Liver (tissue), 9 donors: ENCODE results near the gene LRRC46. TPM values are rescaled to one million over a fixed set of nuclear protein-coding genes. Genes with fewer than 3 reads are reported as not detected.

Source experiments
- DNase-seq: peaks from one replicate; pipeline ENCODE4 v3.0.0-alpha.2; 2017; ENCODE audit warnings: low spot score
- H3K27ac ChIP-seq, 2 donors: one replicate each; pipeline ENCODE4 v1.7.0; 2013; ENCODE audit warnings: inconsistent platforms in 2 of 2, low read length in 2 of 2, control low read depth in 1 of 2, low read depth in 1 of 2, mild to moderate bottlenecking in 1 of 2
- H3K27me3 ChIP-seq, 4 donors: one replicate each; pipeline versions ENCODE4 v1.6.1 to v1.7.0; 2013; ENCODE audit warnings: low read length in 3 of 4, inconsistent platforms in 1 of 4, mild to moderate bottlenecking in 1 of 4, moderate library complexity in 1 of 4; ENCODE audit not compliant: control insufficient read depth in 4 of 4, insufficient read depth in 4 of 4
- H3K36me3 ChIP-seq, 4 donors: one replicate each; pipeline versions ENCODE4 v1.6.1 to v1.7.0; 2013; ENCODE audit warnings: low read length in 3 of 4, mild to moderate bottlenecking in 3 of 4, low read depth in 1 of 4, moderate library complexity in 1 of 4; ENCODE audit not compliant: control insufficient read depth in 4 of 4, insufficient read depth in 3 of 4
- H3K4me1 ChIP-seq, 4 donors: one replicate each; pipeline versions ENCODE4 v1.6.1 to v1.7.0; 2013; ENCODE audit warnings: low read length in 3 of 4, mild to moderate bottlenecking in 3 of 4, moderate library complexity in 1 of 4; ENCODE audit not compliant: control insufficient read depth in 4 of 4, insufficient read depth in 4 of 4
- H3K4me3 ChIP-seq, 3 donors: one replicate each; pipeline versions ENCODE4 v1.6.1 to v1.7.0; 2013; ENCODE audit warnings: low read length in 3 of 3, control low read depth in 1 of 3, low read depth in 1 of 3, mild to moderate bottlenecking in 1 of 3
- H3K9ac ChIP-seq, 2 donors: one replicate each; pipeline ENCODE4 v1.7.0; 2013; ENCODE audit warnings: low read length in 2 of 2, mild to moderate bottlenecking in 2 of 2, moderate library complexity in 2 of 2, control low read depth in 1 of 2, low read depth in 1 of 2
- H3K9me3 ChIP-seq, 4 donors: one replicate each; pipeline versions ENCODE4 v1.6.1 to v1.7.0; 2013; ENCODE audit warnings: low read length in 3 of 4; ENCODE audit not compliant: control insufficient read depth in 4 of 4
- ATF3 ChIP-seq: IDR thresholded peaks from 2 replicates; pipeline ENCODE4 v1.6.1; 2016; ENCODE audit warnings: antibody characterized with exemption
- CTCF ChIP-seq: fragments of 150-350 bp; IDR thresholded peaks from 2 replicates; pipeline ENCODE4 v1.5.1; 2017; ENCODE audit warnings: improper control_type of control experiment, low read depth, low read length; ENCODE audit not compliant: missing input control
- EGR1 ChIP-seq, 2 donors: IDR thresholded peaks; 2 replicates each; pipeline ENCODE4 v1.6.1; 2016 to 2018; ENCODE audit warnings: antibody characterized with exemption in 2 of 2, low read depth in 2 of 2
- FOXA2 ChIP-seq: IDR thresholded peaks from 2 replicates; pipeline ENCODE4 v1.6.1; 2016; ENCODE audit warnings: antibody characterized with exemption
- GABPA ChIP-seq, 2 donors: IDR thresholded peaks in 1 of 2; conservative IDR thresholded peaks in 1 of 2; 2 replicates each; pipeline ENCODE4 v1.6.1; 2016; ENCODE audit warnings: antibody characterized with exemption in 2 of 2, mild to moderate bottlenecking in 1 of 2, moderate library complexity in 1 of 2
- HNF4A ChIP-seq, 2 donors: conservative IDR thresholded peaks; 2 replicates each; pipeline ENCODE4 v1.6.1; 2016; ENCODE audit warnings: antibody characterized with exemption in 2 of 2, mild to moderate bottlenecking in 2 of 2
- HNF4G ChIP-seq: IDR thresholded peaks from 2 replicates; pipeline ENCODE4 v1.6.1; 2016; ENCODE audit warnings: antibody characterized with exemption
- JUND ChIP-seq, 2 donors: IDR thresholded peaks; 2 replicates each; pipeline ENCODE4 v1.6.1; 2016; ENCODE audit warnings: antibody characterized with exemption in 2 of 2
- MAX ChIP-seq: IDR thresholded peaks from 2 replicates; pipeline ENCODE4 v1.6.1; 2016; ENCODE audit warnings: antibody characterized with exemption
- NR2F2 ChIP-seq: IDR thresholded peaks from 2 replicates; pipeline ENCODE4 v1.6.1; 2016; ENCODE audit warnings: antibody characterized with exemption
- RAD21 ChIP-seq, 2 donors: IDR thresholded peaks; 2 replicates each; pipeline ENCODE4 v1.6.1; 2016; ENCODE audit warnings: antibody characterized with exemption in 2 of 2, mild to moderate bottlenecking in 2 of 2
- REST ChIP-seq: IDR thresholded peaks from 2 replicates; pipeline ENCODE4 v1.6.1; 2016; ENCODE audit warnings: antibody characterized with exemption, mild to moderate bottlenecking
- RXRA ChIP-seq, 2 donors: IDR thresholded peaks; 2 replicates each; pipeline ENCODE4 v1.6.1; 2017 to 2018; ENCODE audit warnings: antibody characterized with exemption in 2 of 2, mild to moderate bottlenecking in 1 of 2
- SP1 ChIP-seq: IDR thresholded peaks from 2 replicates; pipeline ENCODE4 v1.6.1; 2018; ENCODE audit warnings: antibody characterized with exemption, mild to moderate bottlenecking
- TAF1 ChIP-seq: conservative IDR thresholded peaks from 2 replicates; pipeline ENCODE4 v1.6.1; 2016; ENCODE audit warnings: antibody characterized with exemption, mild to moderate bottlenecking
- ZBTB33 ChIP-seq: IDR thresholded peaks from 2 replicates; pipeline ENCODE4 v1.6.1; 2016; ENCODE audit warnings: antibody characterized with exemption
- WGBS: extraction: QIAGEN DNeasy Blood & Tissue Kit; methylation state at CpG from one replicate; pipeline ENCODE4 v1.1.7; 2013; 5-methylcytosine and 5-hydroxymethylcytosine counted together
- polyA plus RNA-seq, 2 donors: library from polyadenylated mRNA; stranded (reverse) in 1 of 2; unstranded in 1 of 2; fragments of 200-250 nt in 1 of 2; fragments of >200 nt in 1 of 2; fragmentation: Nextera tagmentation in 1 of 2; extraction: Ambion mirVana in 1 of 2; gene quantifications; one replicate each; pipeline versions ENCODE4 v1.2.1 to v1.2.3, GENCODE V29; 2013 to 2015
- total RNA-seq, 2 donors: library from RNA; depleted of rRNA; stranded (reverse); fragments of >200 nt; gene quantifications; one replicate each; pipeline ENCODE4 v1.2.3, GENCODE V29; 2014
- donor health status: healthy.
- donor health status: healthy.
- donor health status: healthy.
- donor health status: healthy.
- donor health status: healthy.

The LRRC46 gene
- total and polyA plus RNA-seq, 4 donors = under 0.01 to 0.43 (median 0.32) TPM

GRCh38 chr17:47860386-47860785, 28.9 kb downstream of the LRRC46 start:
- DNase-seq = no peak
- no peak overlapping the region for H3K4me3 ChIP-seq
- TF ChIP-seq ATF3 (no peak), CTCF (no peak), RXRA (IDR thresholded peaks at IDR 0.05) (no peak), TAF1 (no peak), RAD21 (IDR thresholded peaks at IDR 0.05) (no peak)
- H3K9me3 ChIP-seq = no peaks in the 10 kb centered on the region
- H3K36me3 ChIP-seq = no peaks in the 10 kb centered on the region
- no peaks in the 10 kb centered on the region for H3K27me3 ChIP-seq
- H3K9ac ChIP-seq = no peak overlapping the region
- 96% methylated on average over 5 of the region's 5 CpGs for WGBS
- H3K27ac ChIP-seq = no peak overlapping the region
- no peaks in the 10 kb centered on the region for H3K4me1 ChIP-seq

- Histone ChIP-seq H3K4me3 (no peak overlapping the region), H3K36me3 (no peaks in the 10 kb centered on the region), H3K27ac (no peak overlapping the region), H3K4me1 (no peaks in the 10 kb centered on the region), H3K27me3 (peaks cover 0 to 2% (median 0%) of the 10 kb centered on the region in 4 donors), H3K9me3 (no peaks in the 10 kb centered on the region), H3K9ac (peak overlapping the region in 1 of 2 donors; percentile 38)
- no peak for DNase-seq
- WGBS = 71% methylated on average over 7 of the region's 7 CpGs
- TF ChIP-seq REST = no peak
- no peak for TF ChIP-seq HNF4A (conservative IDR thresholded peaks at IDR 0.05)
- TF ChIP-seq CTCF = no peak
- no peak for TF ChIP-seq EGR1 (IDR thresholded peaks at IDR 0.05; ENCODE audit: low read depth in 2 of 2)
- TF ChIP-seq GABPA (IDR thresholded peaks at IDR 0.05 in 1 of 2, conservative IDR thresholded peaks at IDR 0.05 in 1 of 2) = no peak
- TF ChIP-seq JUND (IDR thresholded peaks at IDR 0.05) = no peak
- no peak for TF ChIP-seq ZBTB33
- no peak for TF ChIP-seq RAD21 (IDR thresholded peaks at IDR 0.05)
- TF ChIP-seq SP1 = no peak
- TF ChIP-seq HNF4G = no peak
- no peak for TF ChIP-seq NR2F2
- TF ChIP-seq ATF3 = no peak
- TF ChIP-seq FOXA2 = no peak
- TF ChIP-seq RXRA (IDR thresholded peaks at IDR 0.05) = no peak
- TF ChIP-seq TAF1 = no peak
- no peak for TF ChIP-seq MAX
These were observed 31.4 kb downstream of the LRRC46 start for GRCh38 chr17:47862621-47863440.
